GM23338 (cell line): ENCODE results near the gene CYP1A2. TPM values are rescaled to one million over a fixed set of nuclear protein-coding genes. Genes with fewer than 3 reads are reported as not detected.

ENCODE experiments used
- ATAC-seq: fragments of 200-7000 bp; cut with Tn5 transposase; 3 replicates; pipeline ENCODE4 v1.9.1; 2020
- DNase-seq: peaks from one replicate; pipeline ENCODE4 v3.0.0-alpha.2; 2015; ENCODE audit warnings: low spot score
- H2AFZ ChIP-seq: fragments of 200-600 bp; sonication (generic); 2 replicates; pipeline ENCODE4 v1.8.0; 2016; ENCODE audit warnings: antibody characterized with exemption, mild to moderate bottlenecking, moderate library complexity
- H3F3A ChIP-seq: fragments of 200-600 bp; sonication (generic); replicated peaks from 2 replicates; pipeline ENCODE4 v1.8.0; 2017; ENCODE audit warnings: antibody characterized with exemption, mixed run types, low read depth
- H3K27ac ChIP-seq: fragments of 200-600 bp; sonication (generic); 2 replicates; pipeline ENCODE4 v1.6.1; 2016; ENCODE audit warnings: low read depth
- H3K27me3 ChIP-seq: fragments of 200-600 bp; sonication (generic); 2 replicates; pipeline ENCODE4 v1.8.0; 2016; ENCODE audit warnings: mild to moderate bottlenecking, mixed run types, moderate library complexity; ENCODE audit not compliant: insufficient read depth
- H3K36me3 ChIP-seq: fragments of 200-600 bp; sonication (generic); 2 replicates; pipeline ENCODE4 v1.8.0; 2016; ENCODE audit warnings: mild to moderate bottlenecking; ENCODE audit not compliant: insufficient read depth
- H3K4me1 ChIP-seq: fragments of 200-600 bp; sonication (generic); 2 replicates; pipeline ENCODE4 v1.8.0; 2016; ENCODE audit warnings: mild to moderate bottlenecking, moderate library complexity; ENCODE audit not compliant: insufficient read depth
- H3K4me2 ChIP-seq: fragments of 200-600 bp; sonication (generic); 2 replicates; pipeline ENCODE4 v1.7.1; 2017; ENCODE audit warnings: mixed run types
- H3K4me3 ChIP-seq: fragments of 200-600 bp; sonication (generic); 2 replicates; pipeline ENCODE4 v1.6.1; 2016; ENCODE audit warnings: mixed run types
- H3K79me2 ChIP-seq: fragments of 200-600 bp; sonication (generic); replicated peaks from 2 replicates; pipeline ENCODE4 v1.8.0; 2017; ENCODE audit warnings: mild to moderate bottlenecking; ENCODE audit not compliant: insufficient read depth
- H3K9me2 ChIP-seq: fragments of 200-600 bp; sonication (generic); 2 replicates; pipeline ENCODE4 v1.8.0; 2017; ENCODE audit not compliant: insufficient read depth
- H4K20me1 ChIP-seq: fragments of 200-600 bp; sonication (generic); replicated peaks from 2 replicates; pipeline ENCODE4 v1.8.0; 2017; ENCODE audit warnings: mild to moderate bottlenecking; ENCODE audit not compliant: insufficient read depth
- H3K27ac Mint-ChIP-seq: 2 replicates; pipeline ENCODE4 v1.8.0; 2020; ENCODE audit warnings: inconsistent platforms, mild to moderate bottlenecking, moderate library complexity, mixed read lengths
- H3K27me3 Mint-ChIP-seq: 3 replicates; pipeline ENCODE4 v1.8.0; 2022; ENCODE audit warnings: low read depth, mild to moderate bottlenecking, moderate library complexity, mixed read lengths, inconsistent platforms; ENCODE audit not compliant: insufficient read depth, poor library complexity
- H3K36me3 Mint-ChIP-seq: 3 replicates; pipeline ENCODE4 v1.8.0; 2021; ENCODE audit warnings: low read depth, mild to moderate bottlenecking, inconsistent platforms, moderate library complexity, mixed read lengths
- H3K4me1 Mint-ChIP-seq: 3 replicates; pipeline ENCODE4 v1.8.0; 2020; ENCODE audit warnings: mild to moderate bottlenecking, inconsistent platforms, mixed read lengths
- H3K4me3 Mint-ChIP-seq: 3 replicates; pipeline ENCODE4 v1.8.0; 2021; ENCODE audit warnings: moderate library complexity, mild to moderate bottlenecking, inconsistent platforms, mixed read lengths
- H3K9me3 Mint-ChIP-seq: 3 replicates; pipeline ENCODE4 v1.8.0; 2020; ENCODE audit warnings: moderate library complexity, mild to moderate bottlenecking, inconsistent platforms, mixed read lengths
- CREB1 ChIP-seq: fragments of 250-450 bp; sonication (Bioruptor Pico); IDR thresholded peaks from 2 replicates; pipeline ENCODE4 v1.5.0; 2020; ENCODE audit warnings: low read depth, mild to moderate bottlenecking, moderate library complexity
- EZH2 ChIP-seq: fragments of 200-600 bp; sonication (generic); IDR thresholded peaks from one replicate; pipeline ENCODE4 v1.8.0; 2017; ENCODE audit warnings: antibody characterized with exemption, mild to moderate bottlenecking, low read depth; ENCODE audit not compliant: unreplicated experiment
- EZH2phosphoT487 ChIP-seq: fragments of 200-600 bp; sonication (generic); IDR thresholded peaks from one replicate; pipeline ENCODE4 v1.8.1; 2018; ENCODE audit warnings: antibody characterized with exemption; ENCODE audit not compliant: unreplicated experiment
- JUNB ChIP-seq: IDR thresholded peaks from one replicate; pipeline ENCODE4 v1.6.1; 2016; ENCODE audit warnings: antibody characterized with exemption; ENCODE audit not compliant: unreplicated experiment
- NANOG ChIP-seq: IDR thresholded peaks from 2 replicates; pipeline ENCODE4 v1.6.1; 2016; ENCODE audit warnings: antibody characterized with exemption, borderline replicate concordance
- POLR2AphosphoS5 ChIP-seq: IDR thresholded peaks from 2 replicates; pipeline ENCODE4 v1.6.1; 2016; ENCODE audit warnings: antibody characterized with exemption, low read depth
- STAT1 ChIP-seq: IDR thresholded peaks from one replicate; pipeline ENCODE4 v1.6.1; 2016; ENCODE audit warnings: antibody characterized with exemption; ENCODE audit not compliant: unreplicated experiment
- ZNF114 ChIP-seq: fragments of 250-450 bp; sonication (Bioruptor Pico); IDR thresholded peaks from 2 replicates; pipeline ENCODE4 v1.5.0; 2020; ENCODE audit warnings: mild to moderate bottlenecking, moderate library complexity
- ZNF331 ChIP-seq: fragments of 250-450 bp; sonication (Bioruptor Pico); IDR thresholded peaks from 2 replicates; pipeline ENCODE4 v1.5.0; 2020; ENCODE audit warnings: low read depth, mild to moderate bottlenecking, moderate library complexity
- ZNF462 ChIP-seq: fragments of 250-450 bp; sonication (Bioruptor Pico); IDR thresholded peaks from 2 replicates; pipeline ENCODE4 v1.5.0; 2020; ENCODE audit warnings: mild to moderate bottlenecking, moderate library complexity
- polyA plus RNA-seq: library from polyadenylated mRNA; unstranded; fragments of >200 nt; fragmentation: Nextera tagmentation; extraction: Ambion mirVana; gene quantifications from 2 replicates; pipeline ENCODE4 v1.2.1, GENCODE V29; 2016
- total RNA-seq: library from RNA; depleted of rRNA; stranded (reverse); fragments of >200 nt; shearing (Covaris generic); gene quantifications from 2 replicates; pipeline ENCODE4 v1.2.3, GENCODE V29; 2014
- TF ChIP-seq, protein P1 (sequence below): IDR thresholded peaks from 2 replicates; pipeline ENCODE4 v1.6.1; 2016; ENCODE audit warnings: antibody characterized with exemption
- TF ChIP-seq, protein P2 (sequence below), 2 experiments: fragments of 200-600 bp in 1 of 2; sonication (generic) in 1 of 2; conservative IDR thresholded peaks; 2 replicates each; pipeline versions ENCODE4 v1.5.1 to v1.6.1; 2016 to 2017; ENCODE audit warnings: antibody characterized with exemption in 2 of 2, low read depth in 2 of 2, mild to moderate bottlenecking in 2 of 2, moderate library complexity in 1 of 2
- TF ChIP-seq, protein P3 (sequence below): IDR thresholded peaks from one replicate; pipeline ENCODE4 v1.6.1; 2018; ENCODE audit warnings: antibody characterized with exemption; ENCODE audit not compliant: unreplicated experiment

The CYP1A2 gene
- total and polyA plus RNA-seq, 2 experiments from 2014 or later = not detected

- Mint-ChIP-seq H3K36me3 (no peaks in the 10 kb centered on the region), H3K27me3 (peaks cover 23% of the 10 kb centered on the region), H3K9me3 (no peaks in the 10 kb centered on the region), H3K4me3 (no peak overlapping the region), H3K27ac (no peak overlapping the region), H3K4me1 (peaks cover 31% of the 10 kb centered on the region)
- H3F3A ChIP-seq = peaks cover 7% of the 10 kb centered on the region
- peaks cover 25% of the 10 kb centered on the region for H3K4me1 ChIP-seq
- peaks cover 16% of the 10 kb centered on the region for H3K79me2 ChIP-seq
- no peak overlapping the region for H3K4me2 ChIP-seq
- DNase-seq (no peak), ATAC-seq (no peak)
- no peak for TF ChIP-seq JUNB
- no peak for TF ChIP-seq CREB1 (CRISPR knock-in tag)
- TF ChIP-seq EZH2phosphoT487 = no peak
- TF ChIP-seq NANOG = no peak
- no peak for TF ChIP-seq STAT1
- TF ChIP-seq POLR2AphosphoS5 = no peak
- no peak for TF ChIP-seq ZNF462 (CRISPR knock-in tag)
- no peak for TF ChIP-seq EZH2
- no peak for TF ChIP-seq ZNF114 (CRISPR knock-in tag)
- TF ChIP-seq, protein P1, sequence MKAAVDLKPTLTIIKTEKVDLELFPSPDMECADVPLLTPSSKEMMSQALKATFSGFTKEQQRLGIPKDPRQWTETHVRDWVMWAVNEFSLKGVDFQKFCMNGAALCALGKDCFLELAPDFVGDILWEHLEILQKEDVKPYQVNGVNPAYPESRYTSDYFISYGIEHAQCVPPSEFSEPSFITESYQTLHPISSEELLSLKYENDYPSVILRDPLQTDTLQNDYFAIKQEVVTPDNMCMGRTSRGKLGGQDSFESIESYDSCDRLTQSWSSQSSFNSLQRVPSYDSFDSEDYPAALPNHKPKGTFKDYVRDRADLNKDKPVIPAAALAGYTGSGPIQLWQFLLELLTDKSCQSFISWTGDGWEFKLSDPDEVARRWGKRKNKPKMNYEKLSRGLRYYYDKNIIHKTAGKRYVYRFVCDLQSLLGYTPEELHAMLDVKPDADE = no peak
- TF ChIP-seq, protein P2, sequence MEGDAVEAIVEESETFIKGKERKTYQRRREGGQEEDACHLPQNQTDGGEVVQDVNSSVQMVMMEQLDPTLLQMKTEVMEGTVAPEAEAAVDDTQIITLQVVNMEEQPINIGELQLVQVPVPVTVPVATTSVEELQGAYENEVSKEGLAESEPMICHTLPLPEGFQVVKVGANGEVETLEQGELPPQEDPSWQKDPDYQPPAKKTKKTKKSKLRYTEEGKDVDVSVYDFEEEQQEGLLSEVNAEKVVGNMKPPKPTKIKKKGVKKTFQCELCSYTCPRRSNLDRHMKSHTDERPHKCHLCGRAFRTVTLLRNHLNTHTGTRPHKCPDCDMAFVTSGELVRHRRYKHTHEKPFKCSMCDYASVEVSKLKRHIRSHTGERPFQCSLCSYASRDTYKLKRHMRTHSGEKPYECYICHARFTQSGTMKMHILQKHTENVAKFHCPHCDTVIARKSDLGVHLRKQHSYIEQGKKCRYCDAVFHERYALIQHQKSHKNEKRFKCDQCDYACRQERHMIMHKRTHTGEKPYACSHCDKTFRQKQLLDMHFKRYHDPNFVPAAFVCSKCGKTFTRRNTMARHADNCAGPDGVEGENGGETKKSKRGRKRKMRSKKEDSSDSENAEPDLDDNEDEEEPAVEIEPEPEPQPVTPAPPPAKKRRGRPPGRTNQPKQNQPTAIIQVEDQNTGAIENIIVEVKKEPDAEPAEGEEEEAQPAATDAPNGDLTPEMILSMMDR (conservative IDR thresholded peaks at IDR 0.05; ENCODE audit: low read depth in 2 of 2) = no peak
- TF ChIP-seq, protein P3, sequence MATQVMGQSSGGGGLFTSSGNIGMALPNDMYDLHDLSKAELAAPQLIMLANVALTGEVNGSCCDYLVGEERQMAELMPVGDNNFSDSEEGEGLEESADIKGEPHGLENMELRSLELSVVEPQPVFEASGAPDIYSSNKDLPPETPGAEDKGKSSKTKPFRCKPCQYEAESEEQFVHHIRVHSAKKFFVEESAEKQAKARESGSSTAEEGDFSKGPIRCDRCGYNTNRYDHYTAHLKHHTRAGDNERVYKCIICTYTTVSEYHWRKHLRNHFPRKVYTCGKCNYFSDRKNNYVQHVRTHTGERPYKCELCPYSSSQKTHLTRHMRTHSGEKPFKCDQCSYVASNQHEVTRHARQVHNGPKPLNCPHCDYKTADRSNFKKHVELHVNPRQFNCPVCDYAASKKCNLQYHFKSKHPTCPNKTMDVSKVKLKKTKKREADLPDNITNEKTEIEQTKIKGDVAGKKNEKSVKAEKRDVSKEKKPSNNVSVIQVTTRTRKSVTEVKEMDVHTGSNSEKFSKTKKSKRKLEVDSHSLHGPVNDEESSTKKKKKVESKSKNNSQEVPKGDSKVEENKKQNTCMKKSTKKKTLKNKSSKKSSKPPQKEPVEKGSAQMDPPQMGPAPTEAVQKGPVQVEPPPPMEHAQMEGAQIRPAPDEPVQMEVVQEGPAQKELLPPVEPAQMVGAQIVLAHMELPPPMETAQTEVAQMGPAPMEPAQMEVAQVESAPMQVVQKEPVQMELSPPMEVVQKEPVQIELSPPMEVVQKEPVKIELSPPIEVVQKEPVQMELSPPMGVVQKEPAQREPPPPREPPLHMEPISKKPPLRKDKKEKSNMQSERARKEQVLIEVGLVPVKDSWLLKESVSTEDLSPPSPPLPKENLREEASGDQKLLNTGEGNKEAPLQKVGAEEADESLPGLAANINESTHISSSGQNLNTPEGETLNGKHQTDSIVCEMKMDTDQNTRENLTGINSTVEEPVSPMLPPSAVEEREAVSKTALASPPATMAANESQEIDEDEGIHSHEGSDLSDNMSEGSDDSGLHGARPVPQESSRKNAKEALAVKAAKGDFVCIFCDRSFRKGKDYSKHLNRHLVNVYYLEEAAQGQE = no peak
- no peak for TF ChIP-seq ZNF331 (CRISPR knock-in tag)
- H3K27me3 ChIP-seq = no peaks in the 10 kb centered on the region
- peaks cover 56% of the 10 kb centered on the region for H4K20me1 ChIP-seq
- H2AFZ ChIP-seq = no peak overlapping the region
- no peak overlapping the region for H3K27ac ChIP-seq
- H3K9me2 ChIP-seq = no peaks in the 10 kb centered on the region
- no peak overlapping the region for H3K4me3 ChIP-seq
- no peaks in the 10 kb centered on the region for H3K36me3 ChIP-seq
Measured at GRCh38 chr15:74791007-74791406, 42.4 kb downstream of the CYP1A2 start.
